GM18868 (cell line): ENCODE results near the gene UBAC1.
A peak's percentile ranks its signal among the peaks of the same experiment; 100 is the strongest.
"Not testable (repeated sequence)": the region's sequence is repeated elsewhere in the genome, so short reads cannot be mapped to it uniquely, and the experiment has no call there.

Experiments used
- ATAC-seq: cut with Tn5 transposase; IDR thresholded peaks from one replicate; pipeline ENCODE4 v1.9.1; 2021; ENCODE audit warnings: mild to moderate bottlenecking, moderate library complexity; ENCODE audit not compliant: unreplicated experiment

UBAC1 gene

DNA sequence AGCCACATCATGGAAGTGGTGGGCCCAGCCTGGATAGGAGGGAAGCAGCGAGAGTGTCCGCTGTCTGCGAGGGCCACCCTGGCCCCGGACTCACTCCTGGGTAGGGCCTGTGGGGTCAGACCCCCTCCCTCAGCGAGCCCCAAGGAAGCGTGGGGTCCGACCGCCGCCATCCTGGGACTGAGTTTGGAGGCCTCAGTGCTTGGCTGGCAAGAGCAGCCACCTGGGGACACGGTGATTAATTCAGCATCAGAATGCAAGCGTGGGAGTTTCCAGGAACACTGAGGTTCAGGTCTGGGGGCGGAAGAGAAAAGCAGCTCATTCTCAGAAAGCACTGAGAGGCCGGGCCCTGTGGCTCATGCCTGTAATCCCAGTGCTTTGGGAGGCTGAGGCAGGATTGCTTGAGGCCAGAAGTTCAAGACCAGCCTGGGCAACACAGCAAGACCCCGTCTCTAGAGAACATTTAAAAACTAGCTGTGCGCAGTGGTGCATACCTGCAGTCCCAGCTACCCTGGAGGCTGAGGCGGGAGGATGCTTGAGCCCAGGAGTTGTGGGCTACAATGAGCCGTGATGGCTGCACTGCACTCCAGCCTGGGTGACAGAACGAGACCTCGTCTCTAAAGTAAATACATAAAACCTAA is 35.6 kb downstream of the UBAC1 start:
- no peak for ATAC-seq

DNA sequence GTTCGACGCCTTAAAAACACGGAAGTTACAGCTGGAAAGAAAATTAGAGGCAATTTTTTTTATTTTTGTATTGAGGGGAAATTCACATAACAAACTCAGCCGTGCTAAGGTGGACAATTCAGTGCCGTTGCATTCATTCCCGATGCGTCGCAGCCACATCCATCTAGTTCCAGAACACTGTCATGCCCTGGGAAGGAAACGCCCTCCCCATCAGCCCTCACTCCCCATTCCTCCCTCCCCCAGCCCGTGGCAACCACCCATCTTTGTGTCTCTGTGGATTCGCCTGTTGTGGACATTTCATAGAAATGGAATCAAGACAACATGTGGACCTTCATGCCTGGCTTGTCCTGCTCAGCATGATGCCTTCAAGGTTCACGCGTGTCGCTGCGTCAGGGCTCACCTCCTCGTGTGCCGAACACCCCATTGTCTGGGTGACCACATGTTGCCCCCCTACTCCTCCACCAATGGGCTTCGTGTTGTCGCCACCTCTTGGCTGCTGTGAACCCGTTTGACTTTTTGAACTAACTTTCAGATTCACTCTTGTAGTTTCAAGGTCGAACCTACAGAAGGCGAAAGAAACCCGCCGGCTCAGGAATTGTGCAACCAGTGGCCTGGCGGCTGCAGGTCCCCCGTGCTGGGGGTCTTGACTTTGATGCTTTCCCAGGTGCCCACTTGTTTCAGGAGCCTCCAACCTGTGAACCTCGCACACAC is 36.4 kb downstream of the UBAC1 start:
- ATAC-seq = no peak

DNA sequence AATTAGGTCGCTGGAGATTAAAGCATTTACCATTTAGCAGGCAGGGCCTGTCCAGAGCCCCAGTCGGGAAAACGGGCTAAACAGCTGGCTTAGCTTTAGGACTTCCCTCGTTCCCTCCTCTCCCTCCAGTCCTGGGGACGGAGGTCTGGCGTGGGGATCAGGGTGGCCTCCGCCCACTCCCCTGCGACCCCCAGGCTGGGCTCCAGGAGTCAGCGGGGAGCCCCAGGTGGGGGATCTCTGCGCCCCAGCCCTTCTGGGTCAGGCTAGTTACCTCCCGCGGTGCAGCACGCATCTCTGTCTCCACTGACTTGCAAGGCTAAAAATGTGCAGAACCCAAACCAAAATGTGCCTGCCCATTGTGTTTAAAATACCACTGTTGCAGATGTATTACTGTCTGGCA is 37.7 kb downstream of the UBAC1 start:
- ATAC-seq = no peak

DNA sequence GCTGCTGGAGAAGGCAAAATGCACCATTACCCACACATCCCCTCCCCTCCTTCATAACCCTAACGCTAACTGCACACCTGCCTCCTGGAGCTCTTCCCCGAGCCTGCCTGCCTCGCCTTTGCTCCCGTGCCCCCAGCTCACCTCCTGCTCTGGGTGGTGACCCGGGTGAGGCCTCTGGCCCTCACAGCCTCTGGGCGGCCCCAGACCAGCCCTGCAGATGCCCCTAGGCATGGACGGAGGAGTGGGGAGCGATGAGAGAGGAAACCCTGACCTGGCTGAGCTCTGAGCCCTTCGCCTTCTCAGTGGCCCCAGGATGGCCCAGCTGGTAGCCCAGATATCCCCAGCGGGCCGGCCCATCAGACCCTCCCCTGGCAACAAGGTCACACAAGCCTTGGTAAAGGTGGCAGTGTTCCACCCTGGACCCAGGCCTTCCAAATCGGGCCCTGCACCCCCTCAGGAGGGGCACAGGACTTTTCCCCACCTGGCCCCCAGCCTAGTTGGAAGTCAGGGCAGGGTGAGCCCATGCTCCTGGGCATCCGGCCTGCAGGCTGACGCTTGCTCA is 39.3 kb downstream of the UBAC1 start:
- no peak for ATAC-seq

DNA sequence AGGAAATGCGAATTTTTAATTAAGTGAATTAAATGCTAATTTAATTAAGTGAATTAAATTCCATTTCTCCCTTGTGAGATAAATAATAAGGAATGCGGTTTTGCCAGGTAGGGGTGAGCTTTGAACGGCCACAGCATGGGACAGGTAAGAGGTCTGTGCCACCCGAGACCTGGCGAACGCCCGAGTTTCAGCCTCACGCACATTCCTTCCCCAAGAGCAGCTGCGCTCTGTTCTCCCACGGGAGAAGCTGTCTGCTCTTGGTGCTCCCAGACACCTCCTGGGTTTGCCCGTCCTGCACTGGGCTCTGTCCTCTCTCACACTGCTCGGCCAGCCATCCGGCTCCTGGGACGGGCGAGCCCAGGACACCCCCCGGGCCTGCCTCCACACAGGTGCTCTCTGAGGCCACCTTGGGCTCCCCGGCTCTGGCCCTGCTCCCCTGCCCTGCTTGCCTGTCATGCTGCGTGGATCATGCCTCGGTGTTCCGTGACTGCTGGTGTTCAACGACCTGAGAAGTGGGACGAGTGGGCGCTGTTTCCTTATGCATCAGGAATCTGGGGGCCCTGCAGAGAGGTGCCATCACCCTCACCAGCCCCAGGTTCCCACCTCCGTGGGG is 40.1 kb downstream of the UBAC1 start:
- no peak for ATAC-seq

DNA sequence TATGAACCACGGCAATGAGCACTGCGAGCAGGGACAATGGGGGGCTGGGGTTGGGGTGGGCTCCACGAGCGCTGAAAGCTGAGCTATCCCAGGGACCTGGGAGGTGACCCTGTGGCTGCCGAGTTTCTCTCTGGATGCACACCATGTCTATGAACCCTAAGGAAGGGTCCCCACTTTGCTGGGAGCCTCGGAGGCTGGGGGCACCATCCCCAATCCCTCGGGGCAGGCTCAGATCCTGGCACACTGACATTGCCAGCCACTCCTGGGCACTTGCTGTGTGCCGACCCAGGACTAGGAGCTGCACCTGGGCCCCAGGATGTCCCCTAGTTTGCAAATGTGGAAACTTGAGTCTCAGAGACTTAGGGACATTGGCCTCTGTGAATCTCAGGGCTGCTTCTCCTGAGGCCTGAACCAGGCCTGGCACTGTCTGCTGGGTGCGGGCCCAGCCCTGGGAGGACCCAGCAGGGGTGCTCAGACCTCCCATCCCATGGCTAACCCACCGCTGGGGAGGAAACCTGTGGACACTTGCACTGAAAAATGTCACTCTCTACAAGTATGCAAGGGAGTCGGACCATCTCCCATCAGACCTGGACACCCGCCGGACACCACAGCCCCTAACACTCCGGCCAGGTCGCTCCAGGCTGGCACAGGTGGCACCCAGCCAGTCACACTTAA is 40.8 kb downstream of the UBAC1 start:
- ATAC-seq = no peak

DNA sequence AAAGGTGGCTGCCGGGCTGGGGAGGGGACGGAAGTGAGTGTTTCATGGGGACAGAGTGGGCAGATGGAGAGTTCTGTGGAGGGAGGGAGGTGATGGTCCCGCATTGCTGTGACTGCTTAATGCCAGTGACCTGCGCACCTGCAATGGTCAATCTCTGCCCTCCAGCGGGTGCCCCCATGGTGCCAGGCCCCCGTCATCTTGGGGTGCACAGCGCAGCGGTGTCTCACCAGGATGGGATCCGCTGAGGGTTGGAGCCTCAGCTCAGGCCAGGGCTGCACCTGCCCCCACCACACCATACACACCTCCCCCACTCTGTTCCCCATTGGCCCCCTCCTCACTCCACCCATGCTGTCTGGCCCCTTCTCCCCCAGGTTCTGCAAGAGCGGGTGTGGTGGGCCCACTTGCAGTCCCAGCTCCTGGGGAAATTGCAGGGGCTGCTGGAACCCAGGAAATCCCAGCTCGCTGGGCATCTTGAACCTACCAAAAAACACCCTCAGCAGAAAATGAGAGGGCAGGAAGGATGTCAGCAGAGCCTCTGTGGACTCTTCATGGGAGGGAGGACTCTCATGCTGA is 41.8 kb downstream of the UBAC1 start:
- ATAC-seq = no peak

DNA sequence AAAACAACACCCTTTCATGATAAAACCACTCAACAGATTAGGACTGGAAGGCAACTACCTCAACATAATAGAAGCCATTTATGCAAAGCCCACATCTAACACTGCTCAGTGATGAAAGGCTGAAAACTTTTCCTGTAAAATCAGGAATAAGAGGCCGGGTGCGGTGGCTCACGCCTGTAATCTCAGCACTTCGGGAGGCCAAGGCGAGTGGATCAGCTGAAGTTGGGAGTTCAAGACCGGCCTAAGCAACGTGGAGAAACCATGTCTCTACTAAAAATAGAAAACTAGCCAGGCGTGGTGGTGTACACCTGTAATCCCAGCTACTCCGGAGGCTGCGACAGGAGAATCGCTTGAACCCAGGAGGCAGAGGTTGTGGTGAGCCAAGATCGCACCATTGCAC is 44.9 kb downstream of the UBAC1 start:
- not testable (repeated sequence) for ATAC-seq

DNA sequence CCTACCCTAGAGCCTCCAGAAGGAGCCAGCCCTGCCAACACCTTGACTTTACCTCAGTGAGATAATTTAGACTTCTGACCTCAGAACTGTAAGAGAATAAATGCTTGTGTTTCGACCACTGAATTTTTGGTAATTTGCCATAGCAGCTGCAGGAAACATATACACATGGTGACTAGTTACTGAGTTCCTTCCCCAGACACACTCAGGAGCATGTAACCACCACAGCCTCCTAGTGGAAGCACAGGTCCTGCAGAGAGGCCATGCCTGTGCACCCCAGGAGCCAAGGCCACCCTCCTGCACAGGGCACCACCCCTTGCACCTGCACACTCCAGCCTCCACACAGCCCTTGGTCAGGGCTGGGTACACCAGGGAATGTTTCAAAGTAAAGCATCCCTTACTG is 46.3 kb downstream of the UBAC1 start:
- ATAC-seq = no peak

DNA sequence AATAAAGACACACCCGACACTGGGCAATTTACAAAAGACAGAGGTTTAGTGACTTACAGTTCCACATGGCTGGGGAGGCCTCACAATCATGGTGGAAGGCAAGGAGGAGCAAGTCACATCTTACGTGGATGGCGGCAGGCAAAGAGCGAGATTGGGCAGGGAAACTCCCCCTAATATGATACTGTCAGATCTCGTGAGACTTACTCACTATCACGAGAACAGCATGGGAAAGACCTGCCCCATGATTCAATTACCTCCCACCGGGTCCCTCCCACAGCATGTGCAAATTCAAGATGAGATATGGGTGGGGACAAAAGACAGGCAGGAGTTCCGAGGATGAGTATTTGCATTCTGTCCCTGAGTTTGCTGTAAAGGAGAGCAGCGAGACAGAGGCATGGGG is 49.9 kb downstream of the UBAC1 start:
- not testable (repeated sequence) for ATAC-seq

DNA sequence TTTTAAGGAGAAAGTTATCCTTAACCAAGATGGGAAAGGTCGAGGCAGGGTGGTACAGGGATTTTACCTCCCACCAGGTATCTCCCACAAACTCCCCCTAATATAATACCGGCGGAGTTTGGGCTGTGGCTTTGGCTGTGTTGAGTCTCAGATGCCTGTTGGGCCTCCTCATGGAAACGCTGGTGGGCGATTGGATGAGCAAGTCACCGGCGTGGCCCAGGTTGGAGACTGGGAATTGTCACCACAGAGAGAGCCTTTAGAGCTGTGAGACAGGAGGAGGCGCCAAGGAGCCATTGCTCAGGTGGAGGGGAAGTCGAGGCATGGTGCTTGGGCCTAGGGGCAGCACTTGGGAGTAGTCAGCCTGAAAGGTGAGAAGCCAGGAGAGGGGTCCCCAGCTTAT is 50.4 kb downstream of the UBAC1 start:
- ATAC-seq = no peak

DNA sequence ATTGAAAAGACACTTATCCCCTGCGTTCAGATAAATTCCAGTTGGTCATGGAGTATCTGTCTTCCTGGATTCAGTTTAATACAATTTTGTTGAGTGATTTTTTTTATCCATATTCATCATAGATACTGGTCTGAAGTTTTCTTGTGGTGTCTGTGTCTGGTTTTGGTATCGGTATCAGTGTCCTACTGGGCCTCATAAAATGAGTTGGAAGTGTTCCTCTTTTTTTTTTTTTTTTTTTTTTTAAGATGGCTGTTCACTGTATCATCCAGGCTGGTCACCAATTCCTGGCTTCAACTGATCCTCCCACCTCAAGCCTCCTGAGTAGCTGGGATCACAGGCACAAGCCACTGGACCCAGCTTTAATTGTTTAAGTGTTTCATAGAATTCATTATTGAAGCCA is 51.0 kb downstream of the UBAC1 start:
- no peak for ATAC-seq

DNA sequence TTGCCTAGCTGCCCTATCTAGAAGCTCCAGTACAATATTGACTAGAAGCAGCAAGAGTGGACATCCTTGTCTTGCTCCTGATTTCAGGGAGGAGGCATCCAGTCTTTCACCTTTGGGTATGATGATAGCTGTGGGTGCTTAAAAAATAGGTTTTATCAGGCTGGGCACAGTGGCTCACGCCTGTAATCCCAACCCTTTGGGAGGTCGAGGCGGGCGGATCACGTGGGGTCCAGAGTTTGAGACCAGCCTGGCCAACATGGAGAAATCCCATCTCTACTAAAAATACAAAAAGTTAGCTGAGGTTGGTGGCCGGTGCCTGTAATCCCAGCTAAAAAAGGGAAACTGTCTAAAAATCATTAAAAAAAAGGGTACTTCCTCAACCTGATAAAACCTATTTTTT is 51.8 kb downstream of the UBAC1 start:
- no peak for ATAC-seq

DNA sequence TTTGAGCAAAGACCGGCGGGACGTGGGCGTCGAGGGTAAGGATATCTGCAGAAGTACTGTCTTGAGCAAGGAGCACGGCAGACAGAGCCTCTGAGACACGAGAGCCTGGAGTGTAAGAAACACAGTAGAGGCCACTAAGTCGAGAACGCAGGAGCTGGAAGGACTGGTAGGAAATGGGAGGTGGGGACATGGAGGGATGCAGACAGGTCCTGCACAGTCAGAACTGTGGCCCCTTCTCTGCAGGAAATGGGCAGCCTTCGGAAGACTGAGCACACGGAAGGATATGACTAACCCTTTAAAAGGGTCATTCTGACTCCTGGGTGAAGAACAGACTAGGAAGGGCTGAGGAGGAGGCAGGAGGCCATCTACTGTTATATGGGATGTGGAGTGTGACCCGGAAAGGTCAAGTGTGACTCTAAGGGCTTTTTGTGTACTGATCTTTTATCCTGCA is 52.4 kb downstream of the UBAC1 start:
- ATAC-seq = no peak

DNA sequence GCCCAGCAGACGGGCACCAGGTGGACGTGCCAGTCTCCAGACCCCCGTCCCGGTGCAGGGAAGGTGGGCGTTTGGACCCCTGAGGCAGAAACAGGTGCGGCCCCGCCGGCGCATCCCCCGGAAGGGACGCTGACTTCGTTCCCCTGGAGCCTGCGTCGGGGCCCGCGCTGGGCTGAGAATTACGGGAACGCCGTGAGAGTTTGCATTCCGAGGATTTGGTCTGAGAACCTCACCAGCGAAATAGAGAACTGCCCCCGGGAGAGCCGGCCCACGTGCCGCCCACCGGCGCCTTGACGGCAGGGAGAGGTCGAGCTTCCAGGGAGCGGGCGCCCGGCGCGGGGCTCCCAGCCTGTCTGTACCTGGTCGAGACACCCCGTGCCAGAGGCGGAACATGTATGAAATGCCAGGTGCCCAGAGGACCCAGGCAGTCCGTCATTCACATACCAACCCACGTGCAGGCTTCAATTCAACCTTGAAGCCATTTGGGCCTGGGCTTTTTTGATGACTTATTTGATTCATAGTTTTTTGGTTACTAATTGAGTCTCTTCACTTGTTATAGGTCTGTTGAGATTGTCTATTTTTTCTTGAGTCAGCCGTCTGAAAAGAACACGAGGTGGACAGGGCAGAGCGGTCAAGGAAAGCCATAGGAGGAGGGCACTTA is 53.0 kb downstream of the UBAC1 start:
- peak; percentile 8 for ATAC-seq

DNA sequence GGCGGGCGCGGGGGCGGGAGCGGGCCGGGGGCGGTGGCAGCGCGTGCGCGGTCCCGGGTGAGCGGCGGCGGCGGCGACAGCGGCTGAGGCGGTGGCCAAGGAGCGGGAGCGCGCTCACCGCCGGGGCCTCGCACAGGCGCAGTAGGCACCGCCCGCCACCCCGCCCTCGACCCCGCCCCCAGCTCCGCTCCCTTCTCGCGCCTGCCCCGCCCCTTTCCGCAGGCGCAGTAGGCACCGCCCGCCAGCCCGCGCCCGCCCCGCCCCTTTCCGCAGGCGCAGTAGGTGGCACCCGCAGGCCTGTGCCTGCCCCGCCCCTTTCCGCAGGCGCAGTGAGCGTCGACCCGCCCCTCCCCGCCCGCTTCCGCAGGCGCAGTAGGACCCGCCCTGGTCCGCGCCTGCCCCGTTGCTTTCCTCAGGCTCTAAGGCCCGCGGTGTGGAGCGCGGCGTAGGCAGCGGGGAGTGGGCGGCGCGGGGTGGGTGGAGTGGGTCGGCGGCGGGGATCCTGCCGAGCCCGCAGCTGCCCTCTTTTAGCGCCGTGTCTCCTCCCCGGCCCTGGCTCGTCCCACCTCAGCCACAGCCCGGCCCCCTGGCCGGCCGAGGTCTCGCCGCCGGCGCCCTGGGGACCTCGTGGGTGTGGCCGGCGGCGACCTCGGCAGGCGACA is 53.6 kb downstream of the UBAC1 start, which contains the start of gene CAMSAP1:
TSS of gene CAMSAP1 (minus strand) at position 116 of the 662 bp plus-strand sequence. CDS start 387 bp downstream, outside the sequence.
- ATAC-seq = peak; percentile 81

DNA sequence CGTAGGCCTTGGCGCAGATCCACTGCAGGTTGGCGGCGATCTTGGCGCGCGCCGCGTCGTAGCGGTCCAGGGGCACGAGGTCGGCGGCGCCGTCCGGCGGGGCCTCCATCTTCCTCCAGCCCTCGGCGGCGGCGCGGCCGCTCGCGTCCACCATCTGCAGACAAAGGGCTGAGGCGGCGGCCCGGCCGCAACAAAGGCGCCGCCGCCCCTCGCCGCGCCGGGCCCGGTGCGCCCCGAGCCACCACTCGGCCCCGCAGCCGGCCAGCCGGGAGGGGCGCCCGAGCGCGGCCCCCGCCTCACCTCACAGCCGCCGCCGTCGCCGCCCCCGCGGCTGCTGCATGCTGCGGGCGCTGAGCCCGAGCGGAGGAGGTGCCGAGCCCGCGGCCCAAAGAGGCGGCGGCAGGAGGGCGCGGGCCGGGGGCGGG is 54.2 kb downstream of the UBAC1 start:
- ATAC-seq = peak; percentile 14

DNA sequence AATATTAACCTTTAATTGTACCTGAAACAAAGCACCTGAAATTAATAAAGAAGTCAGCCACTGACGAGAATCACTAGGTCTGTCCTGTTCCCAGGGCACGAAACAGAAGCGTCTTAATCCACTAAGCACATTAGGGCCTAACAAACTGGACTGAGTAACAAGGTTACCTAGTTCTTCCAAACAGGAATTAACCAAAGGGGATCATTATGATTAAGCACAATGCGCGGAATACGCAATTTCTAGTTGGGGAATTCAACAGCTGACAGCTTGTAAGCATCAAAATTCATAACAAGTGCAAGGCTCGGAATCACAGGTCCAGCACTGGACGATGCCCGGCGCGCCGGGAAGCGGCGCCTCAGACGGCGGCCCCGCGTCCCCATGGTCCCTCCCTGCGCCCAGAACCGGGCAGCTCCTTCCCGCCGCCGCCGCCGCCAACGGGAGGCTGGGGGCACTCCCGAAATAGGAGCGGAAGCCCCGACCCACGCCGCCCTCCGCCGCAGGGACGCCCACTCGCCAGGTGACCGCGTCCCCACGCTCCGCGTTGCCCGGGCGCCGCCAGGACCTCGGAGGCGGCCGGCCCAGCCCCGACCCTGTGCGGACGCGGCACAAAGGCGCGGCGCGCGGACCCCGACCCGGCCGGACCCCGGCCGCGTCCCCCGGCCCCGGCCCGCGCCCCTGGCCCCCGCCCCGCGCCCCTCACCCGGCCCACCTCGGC is 54.7 kb downstream of the UBAC1 start:
- no peak for ATAC-seq
